Hippocampal formation (tissue), 2 donors: ENCODE measurements around the gene TBC1D5.
A peak's percentile ranks its signal among the peaks of the same experiment; 100 is the strongest.

Experiments
- DNase-seq, 2 donors: peaks; one replicate each; lab custom pipeline; 2025; lab: John Stamatoyannopoulos, UW

The TBC1D5 gene

GRCh38 chr3:17302774-17303173 lies 439.7 kb downstream of the TBC1D5 start:
- no peak for DNase-seq

- DNase-seq, result no peak
These were observed 440.3 kb downstream of the TBC1D5 start for GRCh38 chr3:17302170-17302569.

DNA sequence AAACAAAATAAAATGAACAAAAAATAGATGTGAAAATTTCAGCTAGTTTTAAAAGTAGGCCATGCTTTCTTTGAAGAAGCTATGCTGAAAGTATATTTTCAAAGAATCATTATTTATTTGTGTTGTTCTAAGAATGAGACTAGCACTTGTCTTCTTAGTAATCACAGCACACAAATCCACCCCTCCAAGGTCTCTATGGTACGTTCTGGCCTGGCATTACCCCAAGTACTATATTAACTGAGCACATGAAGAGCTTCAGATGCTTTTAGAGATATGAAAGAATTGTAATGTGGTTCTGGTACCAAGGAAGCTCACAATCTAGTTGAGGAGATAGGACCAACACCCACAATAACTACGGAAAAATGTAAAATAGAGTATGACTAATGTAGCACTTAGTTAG lies 441.2 kb downstream of the TBC1D5 start:
- DNase-seq, result no peak

DNA sequence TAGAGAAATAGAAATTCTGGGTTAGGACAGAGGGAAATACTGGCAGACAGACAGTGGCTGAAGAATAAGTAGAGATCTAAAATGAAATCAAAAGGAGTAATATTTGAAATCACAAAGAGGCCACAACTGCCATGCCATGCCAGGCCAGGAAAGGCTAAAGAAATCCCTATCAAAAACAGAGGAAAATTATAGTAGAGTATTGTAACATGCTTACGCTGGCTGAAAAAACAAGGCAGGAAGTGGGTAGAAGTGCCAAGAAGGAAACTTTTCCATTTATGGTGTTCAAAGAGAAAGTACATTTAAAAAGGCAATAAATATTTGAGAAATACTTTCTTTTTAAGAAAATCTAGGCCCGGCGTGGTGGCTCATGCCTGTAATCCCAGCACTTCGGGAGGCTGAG lies 442.0 kb downstream of the TBC1D5 start:
- DNase-seq, result no peak

DNA sequence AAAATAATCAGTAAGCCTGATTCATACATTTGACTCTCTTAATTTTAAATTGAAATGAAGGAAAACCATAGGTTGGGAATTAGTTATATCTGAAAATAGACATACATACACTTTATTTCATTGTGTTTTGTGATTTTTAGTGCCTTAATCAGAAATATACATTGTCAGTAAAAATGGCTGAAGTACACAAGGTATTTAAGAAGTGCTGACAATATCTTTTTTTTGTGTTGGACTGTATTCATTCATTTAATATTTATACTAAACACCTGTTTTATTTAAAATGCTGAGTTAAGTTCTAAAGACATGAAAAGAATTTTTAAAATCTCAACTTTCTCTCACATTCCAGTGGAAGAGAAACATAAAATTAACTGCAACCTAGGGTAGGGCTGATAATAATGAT lies 444.4 kb downstream of the TBC1D5 start:
- DNase-seq, result no peak

DNA sequence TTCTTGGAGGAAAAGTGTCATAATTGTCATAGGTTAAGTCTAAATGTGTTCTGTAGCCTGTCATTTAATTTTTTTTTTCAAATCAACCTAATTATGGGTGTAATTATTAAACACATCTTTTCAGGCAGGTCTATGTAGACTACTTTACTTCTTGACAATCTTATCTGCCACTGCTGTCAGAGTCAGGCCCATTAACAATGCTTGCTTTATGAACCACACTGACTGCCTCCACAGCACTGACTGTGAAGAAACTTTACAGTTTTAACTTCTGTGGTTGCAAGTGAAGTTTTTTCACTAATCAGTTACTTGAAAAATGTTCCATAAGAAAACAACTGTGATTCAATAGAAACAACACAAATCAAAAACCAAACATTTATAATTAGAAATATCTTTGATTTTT lies 449.9 kb downstream of the TBC1D5 start:
- no peak for DNase-seq

DNA sequence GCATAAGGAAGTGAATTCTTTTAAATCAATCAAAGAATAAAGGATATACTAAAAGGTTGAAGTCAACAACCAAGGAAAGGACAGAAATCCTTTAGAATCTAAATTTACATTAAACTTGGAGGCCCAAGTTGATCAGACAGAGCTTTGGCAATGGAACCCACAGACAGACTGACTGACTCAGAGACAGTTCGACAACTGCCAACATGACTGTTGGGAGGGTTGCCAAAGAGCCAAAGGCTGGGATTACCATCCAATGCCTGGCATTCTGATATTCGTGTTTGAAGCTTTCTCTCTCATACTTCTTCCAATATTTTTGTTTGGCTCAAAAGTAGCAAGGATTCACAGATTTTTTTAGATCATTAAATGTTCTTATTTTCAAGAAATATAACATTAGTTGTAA lies 451.5 kb downstream of the TBC1D5 start:
- no peak for DNase-seq

GRCh38 chr3:17288839-17289399 lies 453.5 kb downstream of the TBC1D5 start:
- DNase-seq, result no peak

DNA sequence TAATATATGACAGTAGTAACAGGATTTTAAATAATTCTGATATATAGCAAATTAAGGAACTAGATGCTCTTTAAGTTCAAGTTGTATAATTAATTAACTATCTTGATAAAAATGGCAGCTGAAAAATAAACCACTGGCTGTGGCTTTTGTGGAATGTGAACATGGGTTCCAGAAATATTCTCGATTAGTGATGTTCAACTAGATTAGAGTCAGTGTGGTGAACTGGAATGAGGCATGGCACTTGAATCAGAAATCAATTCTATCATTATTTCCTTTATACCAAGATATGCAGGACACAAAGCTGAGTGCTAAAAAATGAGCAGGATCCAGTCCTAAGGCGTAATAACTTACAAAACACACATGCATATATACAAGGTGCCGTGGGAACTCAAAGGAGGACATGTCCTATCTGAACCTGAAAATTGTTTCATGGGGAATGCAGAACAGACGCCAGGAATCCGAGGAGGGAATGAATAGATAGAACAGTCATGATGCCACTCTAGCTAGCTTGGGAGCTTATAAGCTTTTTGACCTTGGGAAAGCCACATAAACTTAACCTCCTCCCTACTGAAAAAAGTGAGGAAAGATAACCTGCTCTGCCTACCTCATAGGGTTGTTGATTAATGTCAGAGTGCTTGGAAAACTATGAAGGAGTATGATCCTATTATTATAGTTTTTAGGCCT lies 455.3 kb downstream of the TBC1D5 start:
- no peak for DNase-seq

DNA sequence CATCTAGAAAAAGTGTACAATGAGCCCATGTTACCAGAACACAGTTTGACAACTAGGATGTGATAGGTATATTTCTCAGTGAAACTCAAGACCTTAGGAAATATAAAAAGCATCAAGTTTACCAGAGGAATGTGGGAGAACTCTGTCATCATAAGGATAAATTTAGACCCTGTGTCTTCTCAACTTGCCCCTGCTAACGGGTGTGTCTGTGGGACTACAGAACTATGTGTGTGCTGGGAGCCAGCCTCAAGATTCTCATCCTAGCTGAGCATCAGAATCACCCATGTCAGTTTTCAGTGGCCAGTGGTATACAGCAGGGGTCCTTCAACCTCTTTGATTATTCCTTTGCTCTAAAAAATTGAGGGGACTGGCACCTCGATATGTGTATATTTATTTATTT lies 464.4 kb downstream of the TBC1D5 start:
- DNase-seq, result no peak

DNA sequence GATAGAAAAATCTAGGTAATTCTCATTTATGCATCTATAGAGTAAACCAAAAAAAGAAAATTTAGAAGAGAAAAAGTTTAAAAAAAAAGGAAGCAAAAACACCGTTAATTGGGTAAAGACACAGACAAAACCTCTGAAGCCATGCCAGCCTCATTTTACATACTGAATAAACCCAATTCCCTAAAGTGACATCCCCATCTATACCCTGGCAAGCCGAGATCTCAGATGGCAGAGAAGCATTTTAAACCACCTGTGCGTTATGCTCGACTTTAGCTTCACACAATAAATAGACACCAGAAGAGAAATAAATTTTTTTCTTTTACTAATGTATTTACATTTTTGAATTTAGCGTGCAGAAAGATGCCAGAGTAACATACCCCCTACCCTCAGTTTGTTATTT lies 475.6 kb downstream of the TBC1D5 start:
- no peak for DNase-seq

DNA sequence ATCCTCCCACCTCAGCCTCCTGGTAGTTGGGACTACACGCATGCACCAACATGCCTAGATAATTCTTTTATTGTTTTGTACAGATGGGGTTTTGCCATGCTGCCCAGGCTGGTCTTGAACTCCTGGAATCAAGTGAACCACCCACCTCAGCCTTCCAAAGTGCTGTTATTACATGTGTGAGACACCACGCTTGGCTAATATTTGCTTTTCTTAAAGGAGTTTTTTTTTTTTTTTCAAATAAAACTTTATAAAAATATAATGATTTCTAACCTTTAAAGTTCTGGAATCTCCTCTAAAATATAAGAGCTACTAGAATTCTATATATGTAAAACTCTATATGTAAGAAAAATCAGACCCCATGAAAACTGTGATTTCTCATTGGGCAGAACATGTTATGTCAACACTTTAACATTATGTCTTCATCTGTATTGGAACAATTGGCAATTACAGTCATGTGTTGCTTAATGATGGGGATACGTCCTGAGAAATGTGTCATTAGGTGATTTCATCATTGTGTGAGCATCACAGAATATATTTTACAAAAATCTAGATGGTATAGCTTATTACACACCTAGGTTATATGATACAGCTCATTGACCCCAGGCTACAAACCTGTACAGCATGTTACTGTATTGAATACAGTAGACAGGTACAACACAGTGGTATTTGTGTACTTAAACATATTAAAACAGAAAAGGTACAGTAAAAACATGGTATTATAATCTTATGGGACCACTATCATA lies 480.6 kb downstream of the TBC1D5 start:
- DNase-seq, result no peak

DNA sequence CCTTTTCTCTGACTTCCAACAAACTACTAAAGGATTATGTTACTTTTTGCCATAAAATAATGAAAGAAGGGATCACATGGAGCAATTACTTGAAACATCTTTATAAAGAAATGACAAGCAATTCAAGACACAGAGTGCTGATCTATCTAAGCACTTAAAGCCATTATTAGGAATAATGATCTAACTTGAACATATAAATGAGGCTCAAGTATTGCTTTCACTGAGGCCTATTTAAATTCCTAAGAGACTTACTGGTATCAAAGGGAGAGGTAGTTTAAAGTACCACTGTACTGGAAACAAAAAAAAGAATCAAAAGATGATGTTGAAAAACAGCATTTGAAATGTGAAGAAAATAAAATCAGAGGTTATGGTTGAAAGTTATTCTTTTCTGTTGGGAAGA lies 482.2 kb downstream of the TBC1D5 start:
- no peak for DNase-seq

DNA sequence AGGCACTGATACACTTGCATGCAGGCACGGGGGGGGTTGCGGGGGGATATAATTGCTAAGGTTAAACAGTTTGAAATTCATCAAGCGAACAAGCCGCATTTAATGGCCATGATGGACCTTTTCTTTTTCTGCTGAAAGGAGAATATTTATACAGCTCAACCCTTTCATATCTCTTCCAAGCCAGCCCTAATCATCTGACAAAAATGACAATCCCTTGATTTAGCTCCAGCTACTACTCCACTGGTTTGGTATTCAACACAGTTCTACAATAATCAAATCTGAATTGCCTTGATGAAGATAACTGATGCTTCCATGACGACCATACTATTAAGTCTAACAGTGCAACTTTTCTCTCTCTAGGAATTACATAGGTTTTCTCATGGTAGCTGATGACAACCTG lies 482.7 kb downstream of the TBC1D5 start:
- DNase-seq, result no peak

DNA sequence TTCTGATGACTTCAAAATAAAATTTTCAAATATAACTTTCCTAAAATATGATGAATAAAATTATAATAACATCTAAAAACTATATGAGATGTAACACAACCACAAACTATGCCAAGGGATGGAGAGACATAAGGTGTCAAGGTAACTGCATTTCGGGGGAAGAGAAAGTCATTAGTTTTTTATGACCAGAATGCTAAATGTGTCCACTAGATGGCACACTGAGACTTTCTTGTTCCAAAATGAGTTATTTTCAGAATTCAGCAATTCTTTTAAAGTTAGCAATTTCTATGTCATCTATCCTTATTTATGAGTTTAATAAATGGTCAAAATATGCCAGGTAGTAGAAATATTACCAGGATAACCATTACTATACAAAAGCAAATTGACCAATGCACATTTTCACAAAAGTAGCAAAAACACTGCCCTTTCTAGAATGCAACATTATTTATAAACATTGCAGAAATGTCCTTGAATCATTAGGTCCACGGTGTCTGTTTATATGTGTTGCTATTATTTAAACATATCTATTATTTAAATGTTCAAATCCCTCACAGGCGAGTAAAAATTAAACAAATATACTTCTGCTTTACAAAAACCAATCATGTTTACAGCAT lies 483.5 kb downstream of the TBC1D5 start:
- DNase-seq, result peak in 1 of 2 donors; percentile 51

DNA sequence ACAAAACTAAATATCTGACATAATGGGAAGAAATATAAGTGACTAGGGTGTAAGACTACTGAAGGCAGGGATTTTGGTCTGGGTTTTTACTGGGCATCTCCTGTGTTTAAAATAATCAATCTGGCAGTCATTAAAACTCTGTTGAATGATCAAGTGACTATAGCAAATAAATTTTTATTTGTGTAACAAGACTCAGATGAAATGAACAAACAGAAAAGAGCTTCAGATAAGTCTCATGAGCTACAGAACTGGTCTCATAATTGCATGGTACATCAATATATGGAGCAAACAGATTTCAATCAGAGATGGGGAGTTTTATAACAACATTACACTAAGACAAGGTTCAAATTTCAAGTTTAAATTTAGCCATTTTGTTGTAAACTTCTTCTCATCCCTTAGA lies 485.2 kb downstream of the TBC1D5 start:
- no peak for DNase-seq

- no peak for DNase-seq
These were observed 498.8 kb downstream of the TBC1D5 start for GRCh38 chr3:17243621-17244020.

GRCh38 chr3:17239417-17239816 lies 503.0 kb downstream of the TBC1D5 start:
- DNase-seq, result no peak

DNA sequence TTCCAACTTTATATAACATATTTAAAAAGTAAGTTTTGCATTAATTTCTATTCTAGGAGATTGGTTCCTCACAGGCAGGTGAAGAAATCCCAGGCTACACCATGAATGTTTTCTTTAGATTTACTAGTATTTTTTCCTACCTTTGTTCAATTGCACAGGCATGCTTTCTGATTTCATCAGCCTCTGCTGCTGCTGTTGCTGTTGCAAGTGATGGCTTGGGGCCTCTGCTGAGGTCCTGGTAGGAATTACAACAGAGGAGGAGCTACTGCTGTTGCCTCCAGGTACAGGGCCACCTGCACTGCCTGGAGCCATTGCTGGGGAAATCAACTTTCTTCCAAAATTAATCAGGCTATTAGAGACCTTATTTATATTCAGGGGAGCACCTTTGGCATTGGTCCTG lies 504.4 kb downstream of the TBC1D5 start:
- no peak for DNase-seq

- DNase-seq, result no peak
These were observed 507.1 kb downstream of the TBC1D5 start for GRCh38 chr3:17235310-17235709.

DNA sequence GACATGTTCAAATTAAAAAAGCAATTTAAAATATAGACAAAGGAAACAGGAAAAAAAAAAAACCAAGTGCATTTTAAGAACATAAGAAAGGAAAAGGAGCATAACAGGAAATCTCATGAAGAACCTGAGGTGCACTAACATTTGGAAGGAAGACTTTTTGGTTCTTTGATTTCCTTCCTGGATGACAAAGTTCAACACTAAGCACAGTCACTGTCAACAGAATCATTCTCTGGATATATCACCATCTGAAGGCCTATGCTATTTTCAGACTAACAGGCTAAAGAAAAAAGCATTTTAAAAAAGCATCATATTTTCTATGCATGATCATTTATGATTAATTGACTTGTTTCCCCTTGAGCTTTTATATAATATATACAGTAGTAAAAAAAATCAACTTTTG lies 508.0 kb downstream of the TBC1D5 start:
- DNase-seq, result no peak

GRCh38 chr3:17233398-17233800 lies 509.0 kb downstream of the TBC1D5 start:
- peak in 1 of 2 donors; percentile 76 for DNase-seq

DNA sequence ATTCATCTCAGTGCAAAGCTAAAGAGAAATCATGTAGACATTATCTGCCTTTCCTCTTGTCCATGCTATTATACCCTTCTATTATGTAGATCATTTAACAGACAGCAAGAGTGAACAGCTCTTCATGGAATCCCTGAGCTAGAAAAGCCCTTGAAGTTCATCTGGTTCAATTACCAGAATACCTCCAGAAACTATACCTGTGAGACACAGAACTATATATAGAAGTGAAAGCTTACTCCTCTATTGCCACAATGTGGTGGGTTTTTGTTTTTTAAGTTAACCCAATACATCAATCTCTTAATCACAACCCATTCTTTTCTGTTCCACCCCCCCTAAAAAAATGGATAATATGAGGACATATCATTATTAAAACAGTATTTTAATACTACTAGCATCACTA lies 510.0 kb downstream of the TBC1D5 start:
- DNase-seq, result no peak
